Effector memory CD4-positive, alpha-beta T cell (primary cell): ENCODE data around the gene ARFGAP1.
"Not testable (repeated sequence)": the region's sequence is repeated elsewhere in the genome, so short reads cannot be mapped to it uniquely, and the experiment has no call there.

Experiments used
- DNase-seq, 3 donors: peaks; one replicate each; pipeline ENCODE4 v3.0.0-alpha.2; 2020
- H3K27ac ChIP-seq: 2 replicates; pipeline ENCODE4 v1.7.0; 2013; ENCODE audit warnings: mild to moderate bottlenecking, low read length, moderate library complexity; ENCODE audit not compliant: insufficient read depth, poor library complexity, severe bottlenecking
- H3K27me3 ChIP-seq: replicated peaks from 2 replicates; pipeline ENCODE4 v1.7.0; 2013; ENCODE audit warnings: mild to moderate bottlenecking, low read length; ENCODE audit not compliant: insufficient read depth, control insufficient read depth, poor library complexity, severe bottlenecking
- H3K36me3 ChIP-seq: 2 replicates; pipeline ENCODE4 v1.7.0; 2013; ENCODE audit warnings: mild to moderate bottlenecking, low read length, moderate library complexity; ENCODE audit not compliant: control insufficient read depth, insufficient read depth
- H3K4me1 ChIP-seq: 2 replicates; pipeline ENCODE4 v1.7.0; 2013; ENCODE audit warnings: low read length, mild to moderate bottlenecking; ENCODE audit not compliant: control insufficient read depth, insufficient read depth, poor library complexity, severe bottlenecking
- H3K4me3 ChIP-seq: 2 replicates; pipeline ENCODE4 v1.7.0; 2013; ENCODE audit warnings: low read length, low read depth, mild to moderate bottlenecking; ENCODE audit not compliant: insufficient read depth, poor library complexity, severe bottlenecking
- H3K9me3 ChIP-seq: 2 replicates; pipeline ENCODE4 v1.7.0; 2013; ENCODE audit warnings: mild to moderate bottlenecking, low read length, moderate library complexity; ENCODE audit not compliant: control insufficient read depth

The ARFGAP1 gene

DNA sequence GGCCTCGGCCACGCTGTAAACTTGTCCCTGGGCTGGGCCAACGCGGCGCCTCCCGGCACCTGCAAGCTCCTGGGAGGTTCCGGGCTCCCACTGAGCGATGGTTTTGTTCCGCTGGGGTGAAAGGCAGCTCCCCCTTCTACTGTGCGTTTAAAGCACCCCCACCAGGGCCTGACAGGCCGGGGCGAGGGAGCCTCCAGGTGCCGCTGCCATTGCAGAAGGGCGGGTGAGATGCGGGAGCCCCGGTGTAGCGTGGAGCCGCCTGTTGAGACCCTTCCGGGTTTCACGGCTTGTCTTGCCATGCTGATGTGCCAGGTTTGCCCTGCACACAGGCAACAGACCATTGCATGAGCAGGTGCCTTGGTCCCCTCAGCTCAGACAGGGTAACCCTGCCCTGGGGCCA, 23.2 kb downstream of the ARFGAP1 start:
- H3K36me3 ChIP-seq: no peaks in the 10 kb centered on the region
- no peak overlapping the region for H3K4me3 ChIP-seq
- peaks cover 10% of the 10 kb centered on the region for H3K4me1 ChIP-seq
- H3K27ac ChIP-seq: no peak overlapping the region
- no peaks in the 10 kb centered on the region for H3K9me3 ChIP-seq
- DNase-seq: no peak
- H3K27me3 ChIP-seq: peaks cover 2% of the 10 kb centered on the region

DNA sequence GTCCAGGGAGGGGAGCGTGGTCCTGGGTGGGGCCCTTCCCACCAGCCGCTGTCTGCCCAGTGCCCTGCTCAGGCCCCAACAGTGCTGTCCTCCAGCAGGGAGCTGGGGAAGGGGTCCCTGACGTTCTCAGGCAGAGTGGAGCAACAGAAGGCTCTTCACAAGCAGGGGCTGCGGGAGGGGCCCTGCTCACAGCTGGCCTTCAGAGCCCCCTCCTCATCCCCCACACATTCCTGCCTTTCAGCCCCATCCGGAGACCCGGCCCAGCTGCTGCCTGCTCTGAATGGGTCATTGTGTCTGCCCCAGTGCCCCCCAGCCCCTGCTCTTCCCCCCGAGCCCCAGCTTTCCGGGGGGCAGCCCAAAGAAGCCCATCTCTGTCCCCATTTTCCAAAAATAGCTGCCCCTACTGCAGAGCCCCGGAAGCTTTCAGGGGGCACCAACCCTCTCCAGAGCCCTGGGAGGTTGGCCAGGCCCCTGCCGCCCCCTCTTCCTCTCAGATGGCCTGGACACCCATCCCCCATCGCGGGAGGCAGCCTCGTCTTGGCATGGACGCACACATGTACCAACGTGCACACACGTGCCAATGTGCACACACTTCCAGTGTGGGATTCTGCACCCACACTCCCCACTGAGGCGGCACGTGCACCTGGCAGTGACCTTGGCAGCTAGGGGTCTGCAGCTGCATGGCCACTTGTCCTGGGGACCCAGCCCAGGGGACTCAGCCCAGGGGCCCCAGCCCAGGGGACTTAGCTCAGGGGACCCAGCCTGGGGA, 24.1 kb downstream of the ARFGAP1 start:
- DNase-seq: no peak
- H3K27ac ChIP-seq: no peak overlapping the region
- no peaks in the 10 kb centered on the region for H3K9me3 ChIP-seq
- peaks cover 6% of the 10 kb centered on the region for H3K4me1 ChIP-seq
- H3K27me3 ChIP-seq: peaks cover 2% of the 10 kb centered on the region
- H3K4me3 ChIP-seq: no peak overlapping the region
- no peaks in the 10 kb centered on the region for H3K36me3 ChIP-seq

DNA sequence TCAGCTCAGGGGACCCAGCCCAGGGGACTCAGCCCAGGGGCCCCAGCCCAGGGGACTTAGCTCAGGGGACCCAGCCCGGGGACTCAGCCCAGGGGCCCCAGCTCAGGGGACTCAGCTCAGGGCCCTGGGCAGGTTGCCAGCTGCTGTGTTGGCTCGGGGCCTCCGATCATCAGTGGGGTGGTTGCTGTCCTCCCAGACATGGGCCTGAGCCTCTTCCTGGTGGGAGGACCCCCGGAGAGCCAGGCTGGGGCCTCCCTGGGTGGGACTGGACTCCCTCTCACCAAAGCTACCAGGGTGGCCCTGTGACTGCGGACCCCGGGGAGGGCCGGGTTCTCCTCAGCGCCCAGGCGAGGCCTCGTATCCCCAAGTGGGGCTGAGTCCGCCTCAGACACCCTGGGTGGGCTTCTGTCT, 24.8 kb downstream of the ARFGAP1 start:
- Histone ChIP-seq H3K4me1 (peaks cover 6% of the 10 kb centered on the region), H3K27ac (no peak overlapping the region)
- DNase-seq: no peak

GRCh38 chr20:63297796-63298572, 25.4 kb downstream of the ARFGAP1 start:
- H3K4me3 ChIP-seq: no peak overlapping the region
- no peak overlapping the region for H3K27ac ChIP-seq
- peaks cover 2% of the 10 kb centered on the region for H3K27me3 ChIP-seq
- no peaks in the 10 kb centered on the region for H3K9me3 ChIP-seq
- H3K36me3 ChIP-seq: no peaks in the 10 kb centered on the region
- DNase-seq: no peak
- H3K4me1 ChIP-seq: peaks cover 6% of the 10 kb centered on the region

More for the DNA sequence above, 24.8 kb downstream of the ARFGAP1 start:
- peaks cover 2% of the 10 kb centered on the region for H3K27me3 ChIP-seq
- H3K36me3 ChIP-seq: no peaks in the 10 kb centered on the region
- H3K9me3 ChIP-seq: no peaks in the 10 kb centered on the region
- H3K4me3 ChIP-seq: no peak overlapping the region

GRCh38 chr20:63298731-63299312, 26.2 kb downstream of the ARFGAP1 start:
- peaks cover 6% of the 10 kb centered on the region for H3K4me1 ChIP-seq
- no peak overlapping the region for H3K4me3 ChIP-seq
- H3K36me3 ChIP-seq: no peaks in the 10 kb centered on the region
- H3K9me3 ChIP-seq: no peaks in the 10 kb centered on the region
- H3K27ac ChIP-seq: no peak overlapping the region
- DNase-seq: no peak
- H3K27me3 ChIP-seq: peaks cover 2% of the 10 kb centered on the region

DNA sequence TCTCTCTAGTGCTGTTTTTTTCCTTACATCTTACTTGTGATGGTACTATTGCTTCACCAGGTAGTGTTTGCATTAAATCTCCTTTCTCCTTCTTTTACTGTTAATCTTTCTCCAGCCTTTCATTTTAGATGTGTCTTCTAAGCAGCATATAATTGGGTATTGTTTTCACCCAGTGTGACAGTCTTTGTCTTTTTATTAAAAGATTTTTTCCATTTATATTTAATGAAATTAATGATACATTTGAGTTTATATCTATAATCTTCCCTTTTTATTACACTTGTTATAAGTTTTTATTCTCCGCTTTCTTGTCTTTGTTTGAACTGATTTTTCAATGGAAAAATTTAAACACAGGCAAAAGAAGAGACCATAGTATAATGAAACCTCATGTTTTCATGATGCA, 29.1 kb downstream of the ARFGAP1 start:
- no peaks in the 10 kb centered on the region for H3K9me3 ChIP-seq
- no peaks in the 10 kb centered on the region for H3K27me3 ChIP-seq
- no peak overlapping the region for H3K27ac ChIP-seq
- no peak overlapping the region for H3K4me3 ChIP-seq
- no peak for DNase-seq
- H3K4me1 ChIP-seq: no peaks in the 10 kb centered on the region
- H3K36me3 ChIP-seq: no peaks in the 10 kb centered on the region

DNA sequence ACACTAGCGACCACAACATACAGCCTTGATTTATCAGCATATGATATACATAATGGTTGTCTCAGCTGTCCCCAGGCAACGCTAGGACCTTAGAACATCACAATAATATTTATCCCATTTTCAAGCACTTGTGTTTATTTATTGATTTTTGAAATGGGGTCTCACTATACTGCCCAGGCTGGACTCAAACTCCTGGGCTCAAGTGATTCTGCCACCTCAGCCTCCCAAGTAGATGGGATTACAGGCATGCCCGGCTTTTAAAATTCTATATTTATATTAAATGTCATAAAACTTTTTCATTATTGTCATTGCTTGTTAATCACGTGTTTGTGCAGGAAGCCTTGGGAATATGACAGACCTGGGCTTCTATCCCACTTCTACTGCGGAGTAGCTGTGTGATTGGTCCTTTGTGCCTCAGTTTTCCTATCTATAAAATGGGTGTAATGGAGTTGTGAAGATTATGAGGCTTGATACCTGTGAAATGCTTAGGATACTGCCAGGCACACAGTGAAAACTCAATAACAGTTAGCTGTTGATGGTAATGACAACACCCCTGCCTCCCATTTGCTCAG, 30.6 kb downstream of the ARFGAP1 start:
- no peaks in the 10 kb centered on the region for H3K9me3 ChIP-seq
- no peak overlapping the region for H3K27ac ChIP-seq
- H3K27me3 ChIP-seq: no peaks in the 10 kb centered on the region
- no peaks in the 10 kb centered on the region for H3K36me3 ChIP-seq
- no peak overlapping the region for H3K4me3 ChIP-seq
- no peak for DNase-seq
- H3K4me1 ChIP-seq: no peaks in the 10 kb centered on the region

DNA sequence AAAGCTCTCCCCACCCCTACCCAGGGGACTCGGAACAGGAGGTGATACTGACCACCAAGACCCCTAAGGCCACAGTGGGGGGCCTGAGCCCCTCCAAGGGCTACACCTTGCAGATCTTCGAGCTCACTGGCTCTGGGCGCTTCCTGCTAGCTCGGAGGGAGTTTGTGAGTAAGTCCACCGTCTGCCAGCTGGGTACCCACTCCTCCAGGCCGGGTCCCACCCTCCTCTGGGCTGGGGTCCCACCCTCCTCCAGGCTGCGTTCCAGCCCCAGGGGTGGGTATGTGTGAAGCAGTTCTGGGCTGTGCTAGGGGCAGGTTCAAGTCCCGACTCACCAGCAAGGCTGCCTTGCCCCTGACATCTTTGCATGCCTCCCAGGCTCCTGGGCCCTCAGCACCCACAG, 32.8 kb downstream of the ARFGAP1 start:
- Histone ChIP-seq H3K9me3 (no peaks in the 10 kb centered on the region), H3K36me3 (no peaks in the 10 kb centered on the region), H3K27ac (no peak overlapping the region), H3K27me3 (no peaks in the 10 kb centered on the region), H3K4me1 (no peaks in the 10 kb centered on the region), H3K4me3 (no peak overlapping the region)
- DNase-seq: no peak

DNA sequence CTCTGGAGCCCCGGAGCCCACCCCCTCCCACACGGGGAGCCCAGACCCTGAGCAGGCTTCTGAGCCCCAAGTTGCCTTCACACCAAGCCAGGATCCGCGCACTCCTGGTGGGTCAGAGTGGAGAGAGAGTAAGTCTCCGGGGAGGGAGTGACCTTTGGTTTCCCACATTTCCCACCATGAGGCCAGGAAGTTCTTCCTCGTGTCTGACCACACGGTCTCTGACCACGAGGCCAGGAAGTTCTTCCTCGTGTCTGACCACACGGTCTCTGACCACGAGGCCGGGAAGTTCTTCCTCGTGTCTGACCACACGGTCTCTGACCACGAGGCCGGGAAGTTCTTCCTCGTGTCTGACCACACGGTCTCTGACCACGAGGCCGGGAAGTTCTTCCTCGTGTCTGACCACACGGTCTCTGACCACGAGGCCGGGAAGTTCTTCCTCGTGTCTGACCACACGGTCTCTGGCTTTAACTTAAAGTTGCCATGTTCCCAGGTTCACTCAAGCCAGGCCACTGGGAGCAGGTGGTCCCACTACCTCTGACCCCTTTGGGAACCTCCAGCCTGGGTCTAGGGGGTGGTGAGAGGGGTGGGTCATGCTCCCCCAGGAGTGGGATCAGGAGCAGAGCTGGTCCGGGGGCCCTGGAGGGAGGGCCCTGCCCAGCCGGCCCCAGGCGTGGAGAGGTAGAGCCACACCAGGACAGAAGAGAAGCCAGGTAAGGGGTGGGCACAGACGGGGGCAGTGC, 33.5 kb downstream of the ARFGAP1 start:
- not testable (repeated sequence) for H3K4me1 ChIP-seq, DNase-seq, H3K4me3 ChIP-seq, H3K36me3 ChIP-seq, H3K9me3 ChIP-seq, H3K27ac ChIP-seq, H3K27me3 ChIP-seq
